Caco-2 (cell line): ENCODE results near the gene SRGAP1. TPM values are rescaled to one million over a fixed set of nuclear protein-coding genes. Genes with fewer than 3 reads are reported as not detected.

Experiments used
- BruUV-seq: library from RNA; stranded (reverse); fragments of 400-500 nt; replicated peaks from 2 replicates; lab custom pipeline; 2021; lab: Mats Ljungman, UMichigan
- CTCF ChIA-PET: fragments of 300-600 bp; sonication (Branson Sonifier 250); formaldehyde crosslinking; loops from one replicate; lab custom pipeline; 2022; ENCODE audit warnings: antibody characterized with exemption; lab: Charles Lee
- POLR2A ChIA-PET: fragments of 300-600 bp; sonication (Branson Sonifier 250); formaldehyde crosslinking; loops from one replicate; lab custom pipeline; 2022; ENCODE audit warnings: antibody characterized with exemption; lab: Charles Lee
- DNase-seq, 2 experiments: peaks; one replicate each; pipeline versions ENCODE4 v3.0.0 to v3.0.0-alpha.2; 2020 to 2022
- H3K27me3 ChIP-seq: replicated peaks from 2 replicates; pipeline ENCODE4 v1.6.0; 2011; ENCODE audit warnings: low read length; ENCODE audit not compliant: control insufficient read depth, insufficient read depth
- H3K36me3 ChIP-seq: 2 replicates; pipeline ENCODE4 v1.5.1; 2011; ENCODE audit warnings: low read length; ENCODE audit not compliant: control insufficient read depth, insufficient read depth
- H3K4me1 ChIP-seq: fragments of 250-450 bp; sonication (Bioruptor Pico); 2 replicates; pipeline ENCODE4 v1.5.1; 2020; ENCODE audit warnings: mild to moderate bottlenecking
- H3K4me3 ChIP-seq: 2 replicates; pipeline ENCODE4 v1.5.1; 2011; ENCODE audit warnings: low read depth, mild to moderate bottlenecking, control low read depth, low read length
- H3K9me3 ChIP-seq: fragments of 250-450 bp; sonication (Bioruptor Pico); 2 replicates; pipeline ENCODE4 v1.5.1; 2020; ENCODE audit warnings: mild to moderate bottlenecking, moderate library complexity
- H3K27ac Mint-ChIP-seq: one replicate; pipeline ENCODE4 v1.8.0; 2022; ENCODE audit warnings: mixed read lengths; ENCODE audit not compliant: unreplicated experiment
- H3K27me3 Mint-ChIP-seq: one replicate; pipeline ENCODE4 v1.8.0; 2022; ENCODE audit warnings: mixed read lengths; ENCODE audit not compliant: insufficient read depth, unreplicated experiment
- H3K36me3 Mint-ChIP-seq: one replicate; pipeline ENCODE4 v1.8.0; 2022; ENCODE audit warnings: mild to moderate bottlenecking, mixed read lengths; ENCODE audit not compliant: insufficient read depth, unreplicated experiment
- H3K4me1 Mint-ChIP-seq: one replicate; pipeline ENCODE4 v1.8.0; 2022; ENCODE audit warnings: low read depth, mixed read lengths; ENCODE audit not compliant: unreplicated experiment
- H3K4me3 Mint-ChIP-seq: one replicate; pipeline ENCODE4 v1.8.0; 2022; ENCODE audit warnings: mild to moderate bottlenecking, moderate library complexity, mixed read lengths; ENCODE audit not compliant: unreplicated experiment
- H3K9me3 Mint-ChIP-seq: one replicate; pipeline ENCODE4 v1.8.0; 2022; ENCODE audit warnings: mixed read lengths; ENCODE audit not compliant: unreplicated experiment
- intact Hi-C: fragments of 100-400 bp; cut with micrococcal nuclease; formaldehyde crosslinking; loops from one replicate; pipeline ENCODE4 v1.10.0; 2022; ENCODE audit not compliant: unreplicated experiment
- total RNA-seq: library from RNA; stranded (reverse); gene quantifications from 2 replicates; pipeline ENCODE4 v1.2.3, GENCODE V29; 2022
- TF ChIP-seq, protein P1 (sequence below), 2 experiments: fragments of 200-600 bp in 1 of 2; IDR thresholded peaks; 1 replicate in 1 of 2; 2 replicates in 1 of 2; pipeline versions ENCODE4 v1.5.1 to v1.8.0; 2011 to 2022; ENCODE audit warnings: antibody characterized with exemption in 1 of 2, control low read depth in 1 of 2, inconsistent platforms in 1 of 2, low read depth in 1 of 2, low read length in 1 of 2, mild to moderate bottlenecking in 1 of 2, moderate library complexity in 1 of 2; ENCODE audit not compliant: insufficient read depth in 1 of 2, severe bottlenecking in 1 of 2, unreplicated experiment in 1 of 2

Gene SRGAP1
- total RNA-seq, 1 experiment from 2014 or later: 22.1 TPM

DNA sequence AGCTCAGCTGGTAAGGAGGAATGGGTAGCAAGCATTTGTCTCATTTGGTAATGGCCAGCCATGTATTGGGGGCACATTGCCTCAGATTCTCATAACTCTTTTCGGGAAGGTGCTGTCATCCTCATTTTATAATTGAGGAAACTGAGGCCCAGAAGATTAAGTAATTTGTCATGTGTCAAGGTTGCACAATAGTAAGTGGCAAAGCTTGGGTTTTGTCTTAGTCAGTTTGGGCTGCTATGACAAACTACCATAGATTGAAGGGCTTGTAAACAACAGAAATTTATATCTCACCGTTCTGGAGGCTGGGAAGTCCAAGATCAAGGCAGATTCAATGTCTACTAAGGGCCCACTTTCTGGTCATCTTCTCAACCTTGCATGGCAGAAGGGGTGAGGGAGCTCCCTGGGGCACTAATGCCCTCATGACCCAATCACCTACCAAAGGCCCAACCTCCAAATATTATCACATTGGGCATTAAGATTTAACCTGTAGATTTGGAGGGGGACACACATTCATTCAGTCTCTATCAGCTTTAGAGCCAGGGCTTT lies 99.6 kb downstream of the SRGAP1 start:
- Histone ChIP-seq H3K4me1 (no peaks in the 10 kb centered on the region), H3K36me3 (no peaks in the 10 kb centered on the region; the same call in 1 of the 2 replicates), H3K27me3 (no peaks in the 10 kb centered on the region), H3K9me3 (no peaks in the 10 kb centered on the region), H3K4me3 (no peak overlapping the region)
- H3K4me1 Mint-ChIP-seq: peaks cover 11% of the 10 kb centered on the region
- CTCF ChIA-PET: no interaction called here
- H3K9me3 Mint-ChIP-seq: no peaks in the 10 kb centered on the region
- TF ChIP-seq, protein P1, sequence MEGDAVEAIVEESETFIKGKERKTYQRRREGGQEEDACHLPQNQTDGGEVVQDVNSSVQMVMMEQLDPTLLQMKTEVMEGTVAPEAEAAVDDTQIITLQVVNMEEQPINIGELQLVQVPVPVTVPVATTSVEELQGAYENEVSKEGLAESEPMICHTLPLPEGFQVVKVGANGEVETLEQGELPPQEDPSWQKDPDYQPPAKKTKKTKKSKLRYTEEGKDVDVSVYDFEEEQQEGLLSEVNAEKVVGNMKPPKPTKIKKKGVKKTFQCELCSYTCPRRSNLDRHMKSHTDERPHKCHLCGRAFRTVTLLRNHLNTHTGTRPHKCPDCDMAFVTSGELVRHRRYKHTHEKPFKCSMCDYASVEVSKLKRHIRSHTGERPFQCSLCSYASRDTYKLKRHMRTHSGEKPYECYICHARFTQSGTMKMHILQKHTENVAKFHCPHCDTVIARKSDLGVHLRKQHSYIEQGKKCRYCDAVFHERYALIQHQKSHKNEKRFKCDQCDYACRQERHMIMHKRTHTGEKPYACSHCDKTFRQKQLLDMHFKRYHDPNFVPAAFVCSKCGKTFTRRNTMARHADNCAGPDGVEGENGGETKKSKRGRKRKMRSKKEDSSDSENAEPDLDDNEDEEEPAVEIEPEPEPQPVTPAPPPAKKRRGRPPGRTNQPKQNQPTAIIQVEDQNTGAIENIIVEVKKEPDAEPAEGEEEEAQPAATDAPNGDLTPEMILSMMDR (IDR thresholded peaks at IDR 0.05; ENCODE audit: insufficient read depth in 1 of 2, low read depth in 1 of 2, low read length in 1 of 2, severe bottlenecking in 1 of 2, unreplicated experiment in 1 of 2): no peak
- no peaks in the 10 kb centered on the region for H3K27me3 Mint-ChIP-seq
- no TSS peak for BruUV-seq
- POLR2A ChIA-PET: no interaction called here
- no peaks in the 10 kb centered on the region for H3K36me3 Mint-ChIP-seq
- intact Hi-C loops: no loop called here
- no peak overlapping the region for H3K4me3 Mint-ChIP-seq
- H3K27ac Mint-ChIP-seq: no peak overlapping the region
- DNase-seq: no peak

DNA sequence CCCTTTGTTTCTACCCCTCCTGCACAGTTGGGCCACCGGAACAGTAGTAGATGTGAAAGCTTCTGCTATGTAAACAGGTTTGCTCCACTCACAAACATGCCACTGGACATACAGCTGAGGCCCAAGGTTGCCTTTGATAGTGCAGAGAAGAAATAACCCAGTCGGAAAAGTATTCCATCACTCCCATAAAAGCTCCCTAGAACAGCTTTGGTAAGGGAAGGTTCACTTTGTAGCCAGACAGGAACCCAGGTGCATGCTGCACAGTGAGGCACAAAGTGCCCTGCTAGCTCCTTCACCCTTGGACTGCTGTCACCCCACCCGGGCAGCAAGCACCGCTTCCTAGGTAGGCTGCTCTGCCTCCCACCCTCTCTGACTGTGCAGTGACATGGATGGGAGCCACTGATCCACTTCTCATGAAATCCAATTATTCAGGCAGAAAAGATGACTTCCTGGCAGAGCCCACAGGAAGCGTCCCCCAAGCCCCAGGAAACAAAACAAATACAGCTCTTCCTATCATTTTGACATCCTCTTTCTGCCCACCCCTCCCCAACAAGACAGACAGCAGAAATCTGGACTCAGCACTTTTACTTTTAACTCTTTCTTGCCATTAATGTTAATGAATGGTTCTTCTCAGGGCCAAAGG lies 100.2 kb downstream of the SRGAP1 start:
- DNase-seq: no peak
- Mint-ChIP-seq H3K4me1 (peaks cover 11% of the 10 kb centered on the region), H3K9me3 (no peaks in the 10 kb centered on the region), H3K36me3 (no peaks in the 10 kb centered on the region), H3K27me3 (no peaks in the 10 kb centered on the region), H3K4me3 (no peak overlapping the region), H3K27ac (no peak overlapping the region)
- no TSS peak for BruUV-seq
- no peaks in the 10 kb centered on the region; the same call in 1 of the 2 replicates for H3K36me3 ChIP-seq
- H3K9me3 ChIP-seq: no peaks in the 10 kb centered on the region
- ChIA-PET CTCF (no interaction called here), POLR2A (no interaction called here)
- intact Hi-C loops: no loop called here
- no peaks in the 10 kb centered on the region for H3K27me3 ChIP-seq
- H3K4me3 ChIP-seq: no peak overlapping the region
- peaks cover under 1% of the 10 kb centered on the region; the same call in 1 of the 2 replicates for H3K4me1 ChIP-seq
- TF ChIP-seq, protein P1 (IDR thresholded peaks at IDR 0.05; ENCODE audit: insufficient read depth in 1 of 2, low read depth in 1 of 2, low read length in 1 of 2, severe bottlenecking in 1 of 2, unreplicated experiment in 1 of 2): no peak

DNA sequence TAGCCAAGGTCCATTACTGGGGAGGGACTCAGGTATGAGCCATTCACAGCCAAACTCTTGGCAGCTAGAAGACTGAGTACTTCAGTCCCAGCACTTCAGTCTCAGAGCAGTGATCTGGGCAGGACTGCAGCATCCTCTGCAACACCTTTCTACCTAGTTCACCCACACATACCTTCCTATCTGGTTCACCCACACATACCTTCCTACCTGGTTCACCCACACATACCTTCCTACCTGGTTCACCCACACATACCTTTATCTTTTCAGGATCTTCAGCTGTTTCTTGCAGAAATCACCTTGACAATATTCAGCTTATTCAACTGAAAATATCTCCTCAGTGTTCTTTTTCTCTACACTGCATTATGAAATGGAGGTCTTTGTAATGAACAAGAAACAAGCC lies 101.3 kb downstream of the SRGAP1 start:
- POLR2A ChIA-PET: no interaction called here
- TF ChIP-seq, protein P1 (IDR thresholded peaks at IDR 0.05; ENCODE audit: insufficient read depth in 1 of 2, low read depth in 1 of 2, low read length in 1 of 2, severe bottlenecking in 1 of 2, unreplicated experiment in 1 of 2): no peak
- Histone ChIP-seq H3K9me3 (no peaks in the 10 kb centered on the region), H3K4me1 (peaks cover 8% of the 10 kb centered on the region; the same call in 1 of the 2 replicates), H3K27me3 (no peaks in the 10 kb centered on the region), H3K4me3 (no peak overlapping the region), H3K36me3 (no peaks in the 10 kb centered on the region; the same call in 1 of the 2 replicates)
- Mint-ChIP-seq H3K27ac (no peak overlapping the region), H3K27me3 (no peaks in the 10 kb centered on the region), H3K4me3 (no peak overlapping the region), H3K36me3 (peaks cover 4% of the 10 kb centered on the region), H3K9me3 (no peaks in the 10 kb centered on the region), H3K4me1 (peaks cover 10% of the 10 kb centered on the region)
- no peak for DNase-seq
- CTCF ChIA-PET: no interaction called here
- no TSS peak for BruUV-seq
- intact Hi-C loops: no loop called here
